Central memory CD8-positive, alpha-beta T cell (primary cell): ENCODE measurements around the gene KRT77.

Source experiments
- ATAC-seq: fragments of 150-1000 bp; cut with Tn5 transposase; replicated peaks from 2 replicates; pipeline ENCODE4 v1.10.0; 2022; ENCODE audit warnings: mild to moderate bottlenecking, moderate FRiP score, moderate number of reproducible peaks; ENCODE audit not compliant: poor library complexity, severe bottlenecking; ENCODE audit errors: extremely low read depth
- DNase-seq, 2 donors: peaks; one replicate each; pipeline ENCODE4 v3.0.0; 2021; ENCODE audit warnings: low spot score in 2 of 2
- H3K27ac Mint-ChIP-seq: one replicate; pipeline ENCODE4 v1.8.0; 2022; ENCODE audit warnings: low read depth, mild to moderate bottlenecking, moderate library complexity, mixed read lengths
- H3K27me3 Mint-ChIP-seq: one replicate; pipeline ENCODE4 v1.8.0; 2022; ENCODE audit warnings: mixed read lengths
- H3K36me3 Mint-ChIP-seq: one replicate; pipeline ENCODE4 v1.8.0; 2022; ENCODE audit warnings: mild to moderate bottlenecking, moderate library complexity, mixed read lengths; ENCODE audit not compliant: insufficient read depth
- H3K4me1 Mint-ChIP-seq: one replicate; pipeline ENCODE4 v1.8.0; 2022; ENCODE audit warnings: mixed read lengths
- H3K4me3 Mint-ChIP-seq: one replicate; pipeline ENCODE4 v1.8.0; 2022; ENCODE audit warnings: mild to moderate bottlenecking, moderate library complexity, mixed read lengths
- H3K9me3 Mint-ChIP-seq: one replicate; pipeline ENCODE4 v1.8.0; 2022; ENCODE audit warnings: mixed read lengths

KRT77 gene

GRCh38 chr12:52667509-52667908, 35.8 kb downstream of the KRT77 start:
- Mint-ChIP-seq H3K4me1 (peaks cover 6% of the 10 kb centered on the region), H3K36me3 (no peaks in the 10 kb centered on the region), H3K9me3 (no peaks in the 10 kb centered on the region), H3K27me3 (no peaks in the 10 kb centered on the region), H3K27ac (no peak overlapping the region), H3K4me3 (no peak overlapping the region)
- ATAC-seq (no peak), DNase-seq (no peak)

- DNase-seq, result no peak
- Mint-ChIP-seq H3K27me3 (no peaks in the 10 kb centered on the region), H3K36me3 (no peaks in the 10 kb centered on the region), H3K4me1 (peaks cover 14% of the 10 kb centered on the region), H3K9me3 (no peaks in the 10 kb centered on the region), H3K4me3 (no peak overlapping the region), H3K27ac (peak overlapping the region; percentile 63)
- ATAC-seq, result no peak
Measured at GRCh38 chr12:52666471-52666870, 36.9 kb downstream of the KRT77 start.

- Mint-ChIP-seq H3K4me3 (no peak overlapping the region), H3K27ac (no peak overlapping the region), H3K27me3 (no peaks in the 10 kb centered on the region), H3K9me3 (no peaks in the 10 kb centered on the region), H3K36me3 (no peaks in the 10 kb centered on the region), H3K4me1 (peaks cover 24% of the 10 kb centered on the region)
- ATAC-seq, result no peak
- DNase-seq, result no peak
Measured at GRCh38 chr12:52663420-52663819, 39.9 kb downstream of the KRT77 start.

- Mint-ChIP-seq H3K36me3 (no peaks in the 10 kb centered on the region), H3K27me3 (no peaks in the 10 kb centered on the region), H3K4me3 (no peak overlapping the region), H3K9me3 (no peaks in the 10 kb centered on the region), H3K4me1 (peaks cover 24% of the 10 kb centered on the region), H3K27ac (no peak overlapping the region)
- DNase-seq (no peak), ATAC-seq (no peak)
Measured at GRCh38 chr12:52662918-52663229, 40.5 kb downstream of the KRT77 start.

GRCh38 chr12:52662093-52662917, 41.0 kb downstream of the KRT77 start:
- ATAC-seq (peak; percentile 54), DNase-seq (no peak)
- H3K4me3 Mint-ChIP-seq, result no peak overlapping the region
- H3K27me3 Mint-ChIP-seq, result no peaks in the 10 kb centered on the region
- H3K4me1 Mint-ChIP-seq, result peaks cover 24% of the 10 kb centered on the region
- no peak overlapping the region for H3K27ac Mint-ChIP-seq
- H3K9me3 Mint-ChIP-seq, result no peaks in the 10 kb centered on the region
- no peaks in the 10 kb centered on the region for H3K36me3 Mint-ChIP-seq

GRCh38 chr12:52661668-52662067, 41.7 kb downstream of the KRT77 start:
- Mint-ChIP-seq H3K27ac (no peak overlapping the region), H3K4me1 (peaks cover 24% of the 10 kb centered on the region), H3K27me3 (no peaks in the 10 kb centered on the region), H3K4me3 (no peak overlapping the region), H3K9me3 (no peaks in the 10 kb centered on the region), H3K36me3 (no peaks in the 10 kb centered on the region)
- ATAC-seq (no peak), DNase-seq (no peak)

- Mint-ChIP-seq H3K36me3 (no peaks in the 10 kb centered on the region), H3K27me3 (no peaks in the 10 kb centered on the region), H3K27ac (no peak overlapping the region), H3K4me3 (no peak overlapping the region), H3K4me1 (peaks cover 24% of the 10 kb centered on the region), H3K9me3 (no peaks in the 10 kb centered on the region)
- ATAC-seq, result no peak
- no peak for DNase-seq
Measured at GRCh38 chr12:52660934-52661499, 42.3 kb downstream of the KRT77 start.

- ATAC-seq (no peak), DNase-seq (no peak)
- no peaks in the 10 kb centered on the region for H3K27me3 Mint-ChIP-seq
- peak overlapping the region; percentile 8 for H3K27ac Mint-ChIP-seq
- no peaks in the 10 kb centered on the region for H3K36me3 Mint-ChIP-seq
- H3K9me3 Mint-ChIP-seq, result no peaks in the 10 kb centered on the region
- peaks cover 24% of the 10 kb centered on the region for H3K4me1 Mint-ChIP-seq
- no peak overlapping the region for H3K4me3 Mint-ChIP-seq
Measured at GRCh38 chr12:52659951-52660350, 43.4 kb downstream of the KRT77 start.

- peaks cover 24% of the 10 kb centered on the region for H3K4me1 Mint-ChIP-seq
Measured at GRCh38 chr12:52659395-52659794, 43.9 kb downstream of the KRT77 start.

GRCh38 chr12:52658196-52658595, 45.1 kb downstream of the KRT77 start:
- H3K4me1 Mint-ChIP-seq, result peaks cover 24% of the 10 kb centered on the region
- ATAC-seq, result no peak
- no peak for DNase-seq
- no peak overlapping the region for H3K4me3 Mint-ChIP-seq
- H3K36me3 Mint-ChIP-seq, result no peaks in the 10 kb centered on the region
- no peaks in the 10 kb centered on the region for H3K27me3 Mint-ChIP-seq
- H3K27ac Mint-ChIP-seq, result no peak overlapping the region
- H3K9me3 Mint-ChIP-seq, result no peaks in the 10 kb centered on the region

More at GRCh38 chr12:52659395-52659794, 43.9 kb downstream of the KRT77 start:
- H3K9me3 Mint-ChIP-seq, result no peaks in the 10 kb centered on the region
- no peaks in the 10 kb centered on the region for H3K27me3 Mint-ChIP-seq
- DNase-seq (no peak), ATAC-seq (no peak)
- no peak overlapping the region for H3K4me3 Mint-ChIP-seq
- H3K27ac Mint-ChIP-seq, result peak overlapping the region; percentile 8
- no peaks in the 10 kb centered on the region for H3K36me3 Mint-ChIP-seq

- no peak overlapping the region for H3K4me3 Mint-ChIP-seq
- no peaks in the 10 kb centered on the region for H3K9me3 Mint-ChIP-seq
- no peaks in the 10 kb centered on the region for H3K36me3 Mint-ChIP-seq
- no peaks in the 10 kb centered on the region for H3K27me3 Mint-ChIP-seq
- H3K4me1 Mint-ChIP-seq, result peaks cover 17% of the 10 kb centered on the region
- H3K27ac Mint-ChIP-seq, result no peak overlapping the region
- ATAC-seq, result no peak
- DNase-seq, result no peak
Measured at GRCh38 chr12:52657250-52657902, 45.9 kb downstream of the KRT77 start.

GRCh38 chr12:52656616-52657015, 46.7 kb downstream of the KRT77 start:
- H3K4me1 Mint-ChIP-seq, result peaks cover 10% of the 10 kb centered on the region
- H3K27ac Mint-ChIP-seq, result no peak overlapping the region
- no peaks in the 10 kb centered on the region for H3K27me3 Mint-ChIP-seq
- no peaks in the 10 kb centered on the region for H3K36me3 Mint-ChIP-seq
- no peak for DNase-seq
- no peak overlapping the region for H3K4me3 Mint-ChIP-seq
- no peaks in the 10 kb centered on the region for H3K9me3 Mint-ChIP-seq
- ATAC-seq, result no peak

- Mint-ChIP-seq H3K9me3 (no peaks in the 10 kb centered on the region), H3K4me1 (peaks cover 10% of the 10 kb centered on the region), H3K27me3 (no peaks in the 10 kb centered on the region), H3K4me3 (no peak overlapping the region), H3K27ac (no peak overlapping the region), H3K36me3 (no peaks in the 10 kb centered on the region)
- no peak for ATAC-seq
- DNase-seq, result no peak
Measured at GRCh38 chr12:52655720-52656124, 47.6 kb downstream of the KRT77 start.
